Measurements from ENCODE around the gene COL23A1. TPM values are rescaled to one million over a fixed set of nuclear protein-coding genes. Genes with fewer than 3 reads are reported as not detected.
A peak's percentile ranks its signal among the peaks of the same experiment; 100 is the strongest.

COL23A1 gene
- total RNA-seq, 2 experiments from 2014 or later, result 0.11 TPM; not detected in 1

DNA sequence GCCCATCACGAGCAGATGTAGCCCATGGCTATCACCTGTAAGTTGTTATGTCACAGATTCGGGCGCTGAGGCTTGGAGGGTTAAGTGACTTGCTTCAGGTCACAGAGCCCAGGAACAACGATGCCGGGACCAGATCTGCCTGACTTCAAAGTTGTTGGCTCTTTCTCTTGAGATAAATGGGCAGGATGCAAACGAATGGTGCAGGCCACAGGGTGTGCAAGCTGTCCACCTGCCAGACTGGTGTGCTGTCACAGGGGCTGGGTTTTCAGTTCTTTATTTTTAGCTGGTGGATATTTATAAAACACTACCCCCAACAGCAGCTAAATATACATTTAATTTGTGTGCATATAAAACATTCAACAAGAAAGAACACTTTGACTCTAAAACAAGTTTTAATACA, 339.9 kb downstream of the COL23A1 start:
- POLR2A ChIA-PET, result interaction anchor here (0.7 to 1.6 kb wide), 4 partner anchors 9 to 45 kb away, joined by 3 to 4 read pairs (median 4); no protein-coding TSS in a partner anchor
- Mint-ChIP-seq H3K4me3 (no peak overlapping the region), H3K27ac (no peak overlapping the region)

DNA sequence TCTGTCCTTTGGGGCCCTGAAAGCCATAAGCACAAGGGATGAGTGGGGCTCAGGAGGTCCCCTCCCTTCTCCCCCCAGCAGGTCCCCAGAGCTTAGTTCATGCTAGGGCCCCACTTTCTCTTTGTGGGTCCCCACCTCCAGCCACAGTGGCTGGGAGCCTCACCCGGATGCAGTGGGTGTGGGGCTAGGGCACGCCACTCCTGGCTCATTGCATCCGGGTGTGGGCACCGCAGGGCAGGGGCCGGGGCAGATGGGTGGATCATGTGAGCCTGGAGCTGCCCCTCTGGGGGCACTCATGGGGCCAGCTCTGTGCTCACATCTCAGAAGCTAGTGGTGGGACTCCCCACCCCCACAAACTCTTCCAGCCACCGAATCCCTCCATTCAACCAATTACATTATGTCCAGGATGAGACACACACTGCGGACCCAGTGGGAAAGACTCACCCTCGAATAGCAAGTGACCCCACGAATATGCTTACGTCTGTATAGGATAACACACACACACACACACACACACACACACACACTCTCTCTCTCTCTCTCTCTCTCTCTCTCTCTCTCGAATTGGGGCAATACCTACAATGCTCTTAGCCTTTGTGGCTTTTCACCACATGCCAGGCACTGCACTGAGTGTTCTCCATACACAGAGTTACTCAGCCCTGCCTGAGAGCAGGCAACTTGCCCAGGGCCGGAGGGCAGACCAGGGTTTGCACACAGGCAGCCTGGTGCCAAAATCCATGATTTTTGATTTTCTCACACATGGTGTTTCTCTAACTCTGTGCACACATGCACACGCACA, 340.8 kb downstream of the COL23A1 start:
- H3K36me3 Mint-ChIP-seq (ENCODE audit: low read depth), result no peaks in the 10 kb centered on the region
- DNase-seq, result peak; percentile 79
- peak overlapping the region; percentile 20 for H3K4me3 Mint-ChIP-seq
- intact Hi-C loops (cut with micrococcal nuclease), result no loop called here
- H3K27ac Mint-ChIP-seq, result peak overlapping the region; percentile 87
- no peaks in the 10 kb centered on the region for H3K9me3 Mint-ChIP-seq
- ChIA-PET POLR2A (interaction anchor here (0.8 to 1.4 kb wide), 5 partner anchors 9 to 45 kb away, joined by 3 to 4 read pairs (median 3); partner anchors contain the start of gene HNRNPAB), CTCF (interaction anchor here (1.1 to 7.0 kb wide), 2 partner anchors 14 to 31 kb away, joined by 3 to 40 read pairs; no protein-coding TSS in a partner anchor)
- peak; percentile 78 for ATAC-seq
- H3K4me1 Mint-ChIP-seq (ENCODE audit: low read depth), result peaks cover 27% of the 10 kb centered on the region
- TF ChIP-seq, protein P1, sequence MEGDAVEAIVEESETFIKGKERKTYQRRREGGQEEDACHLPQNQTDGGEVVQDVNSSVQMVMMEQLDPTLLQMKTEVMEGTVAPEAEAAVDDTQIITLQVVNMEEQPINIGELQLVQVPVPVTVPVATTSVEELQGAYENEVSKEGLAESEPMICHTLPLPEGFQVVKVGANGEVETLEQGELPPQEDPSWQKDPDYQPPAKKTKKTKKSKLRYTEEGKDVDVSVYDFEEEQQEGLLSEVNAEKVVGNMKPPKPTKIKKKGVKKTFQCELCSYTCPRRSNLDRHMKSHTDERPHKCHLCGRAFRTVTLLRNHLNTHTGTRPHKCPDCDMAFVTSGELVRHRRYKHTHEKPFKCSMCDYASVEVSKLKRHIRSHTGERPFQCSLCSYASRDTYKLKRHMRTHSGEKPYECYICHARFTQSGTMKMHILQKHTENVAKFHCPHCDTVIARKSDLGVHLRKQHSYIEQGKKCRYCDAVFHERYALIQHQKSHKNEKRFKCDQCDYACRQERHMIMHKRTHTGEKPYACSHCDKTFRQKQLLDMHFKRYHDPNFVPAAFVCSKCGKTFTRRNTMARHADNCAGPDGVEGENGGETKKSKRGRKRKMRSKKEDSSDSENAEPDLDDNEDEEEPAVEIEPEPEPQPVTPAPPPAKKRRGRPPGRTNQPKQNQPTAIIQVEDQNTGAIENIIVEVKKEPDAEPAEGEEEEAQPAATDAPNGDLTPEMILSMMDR (IDR thresholded peaks at IDR 0.05), result no peak
- H3K27me3 Mint-ChIP-seq, result no peaks in the 10 kb centered on the region

More for the DNA sequence above, 339.9 kb downstream of the COL23A1 start:
- Mint-ChIP-seq H3K36me3 (ENCODE audit: low read depth) (no peaks in the 10 kb centered on the region), H3K9me3 (no peaks in the 10 kb centered on the region), H3K4me1 (ENCODE audit: low read depth) (peaks cover 27% of the 10 kb centered on the region), H3K27me3 (no peaks in the 10 kb centered on the region)
- CTCF ChIA-PET, result interaction anchor here (1.1 to 7.0 kb wide), 2 partner anchors 15 to 30 kb away, joined by 3 to 40 read pairs; no protein-coding TSS in a partner anchor
- DNase-seq (no peak), ATAC-seq (no peak)
- intact Hi-C loops (cut with micrococcal nuclease), result no loop called here
- TF ChIP-seq, protein P1 (IDR thresholded peaks at IDR 0.05), result no peak

DNA sequence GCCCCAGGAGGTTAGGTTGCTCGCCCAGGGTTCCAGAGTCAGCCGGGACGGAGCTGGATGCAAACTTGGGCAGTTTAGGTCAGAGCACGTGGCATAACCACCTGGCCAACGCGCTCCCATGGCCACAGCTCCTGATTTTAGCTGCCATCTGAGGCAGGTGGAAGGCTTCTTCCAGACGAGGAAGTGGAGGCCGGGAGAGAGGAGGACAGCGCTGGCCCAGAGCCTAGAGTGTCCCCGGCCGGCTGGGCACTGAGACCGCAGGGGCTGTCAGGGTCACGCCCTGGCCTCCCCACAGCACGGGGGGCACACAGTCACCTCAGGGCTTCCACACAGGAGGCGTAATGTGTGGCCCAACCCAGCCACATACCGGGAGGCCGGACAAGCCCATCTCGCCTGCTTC, 341.4 kb downstream of the COL23A1 start:
- H3K27ac Mint-ChIP-seq, result peak overlapping the region; percentile 87
- no peaks in the 10 kb centered on the region for H3K27me3 Mint-ChIP-seq
- TF ChIP-seq, protein P1 (IDR thresholded peaks at IDR 0.05), result no peak
- POLR2A ChIA-PET, result interaction anchor here (0.8 to 1.4 kb wide), 5 partner anchors 8 to 45 kb away, joined by 3 to 4 read pairs (median 3); partner anchors contain the start of gene HNRNPAB
- no peaks in the 10 kb centered on the region for H3K36me3 Mint-ChIP-seq (ENCODE audit: low read depth)
- DNase-seq (no peak), ATAC-seq (no peak)
- peaks cover 27% of the 10 kb centered on the region for H3K4me1 Mint-ChIP-seq (ENCODE audit: low read depth)
- intact Hi-C loops (cut with micrococcal nuclease), result no loop called here
- no peaks in the 10 kb centered on the region for H3K9me3 Mint-ChIP-seq
- CTCF ChIA-PET, result interaction anchor here (1.1 to 7.0 kb wide), 3 partner anchors 11 to 31 kb away, joined by 3 to 40 read pairs (median 6); no protein-coding TSS in a partner anchor
- H3K4me3 Mint-ChIP-seq, result peak overlapping the region; percentile 20

DNA sequence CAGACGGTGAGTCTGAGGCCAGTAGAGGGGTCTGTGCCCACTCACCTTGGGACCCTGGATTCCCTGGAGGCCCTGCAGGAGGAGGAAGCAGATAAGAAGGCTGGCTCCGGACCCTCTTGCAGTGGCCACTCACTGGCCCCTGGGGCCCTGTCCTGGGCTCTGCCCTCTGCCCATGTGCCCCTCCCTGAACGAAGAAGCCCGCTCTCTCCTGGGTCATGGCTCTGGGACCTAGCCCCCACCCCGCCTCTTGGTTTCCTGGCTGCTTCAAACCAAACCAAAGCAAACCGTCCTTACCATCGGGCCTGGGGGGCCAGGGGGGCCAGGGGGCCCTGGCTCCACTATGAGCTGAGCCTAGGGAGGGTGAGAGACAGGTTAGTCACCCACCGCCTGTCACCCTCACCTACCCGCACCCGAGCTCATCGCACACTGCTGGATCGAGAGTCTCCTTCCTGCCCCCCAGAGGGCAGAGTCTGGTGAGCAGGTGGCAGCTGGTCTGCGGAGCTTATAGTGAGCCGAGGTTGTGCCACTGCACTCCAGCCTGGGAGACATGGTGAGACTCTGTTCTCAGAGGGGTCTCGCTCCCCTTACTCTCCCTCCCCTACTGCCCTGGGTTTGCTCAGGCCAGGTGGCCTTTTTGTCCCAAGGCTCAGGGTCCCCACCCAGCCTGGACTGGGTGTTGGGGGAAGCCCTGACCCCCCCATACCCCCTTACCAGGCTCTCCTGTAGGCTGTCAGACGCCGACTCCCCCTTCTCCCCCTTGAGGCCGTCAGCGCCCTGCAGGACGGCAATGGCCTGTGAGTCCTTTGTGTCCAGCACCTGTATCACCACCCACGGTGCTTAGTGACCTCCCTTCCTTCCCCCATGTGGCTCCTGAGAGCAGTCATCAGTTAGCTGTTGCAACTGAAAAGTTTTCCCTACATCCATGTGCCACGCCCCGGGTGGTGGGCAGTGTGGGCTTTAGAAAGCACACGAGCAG, 342.4 kb downstream of the COL23A1 start:
- intact Hi-C loops (cut with micrococcal nuclease), result no loop called here
- Mint-ChIP-seq H3K9me3 (no peaks in the 10 kb centered on the region), H3K27me3 (no peaks in the 10 kb centered on the region), H3K4me1 (ENCODE audit: low read depth) (peaks cover 29% of the 10 kb centered on the region), H3K27ac (no peak overlapping the region), H3K36me3 (ENCODE audit: low read depth) (no peaks in the 10 kb centered on the region), H3K4me3 (no peak overlapping the region)
- ChIA-PET CTCF (interaction anchor here (0.6 to 7.0 kb wide), 7 partner anchors 9 to 63 kb away, joined by 3 to 40 read pairs (median 3); no protein-coding TSS in a partner anchor), POLR2A (interaction anchor here (1.1 to 1.3 kb wide), 3 partner anchors 9 to 34 kb away, joined by 3 to 4 read pairs (median 3); no protein-coding TSS in a partner anchor)
- peak; percentile 78 for DNase-seq
- peak; percentile 82 for ATAC-seq
- TF ChIP-seq, protein P1 (IDR thresholded peaks at IDR 0.05), result peak; percentile 15
